Heart left ventricle (tissue), 16 donors: ENCODE data around the gene KLHDC1. TPM values are rescaled to one million over a fixed set of nuclear protein-coding genes. Genes with fewer than 3 reads are reported as not detected.

Experiments used
- ATAC-seq, 4 donors: fragments of 200-7000 bp; cut with Tn5 transposase; one replicate each; pipeline ENCODE4 v1.9.1; 2020 to 2022; ENCODE audit warnings: moderate library complexity in 4 of 4, mild to moderate bottlenecking in 3 of 4, moderate number of reproducible peaks in 1 of 4
- DNase-seq, 5 donors: peaks; one replicate each; pipeline ENCODE4 v3.0.0-alpha.2; 2020
- H3K27ac ChIP-seq, 12 donors: fragments of 200-600 bp; sonication (generic) in 4 of 12; one replicate each; pipeline versions ENCODE4 v1.5.0 to v1.8.0; 2016 to 2022; ENCODE audit warnings: mild to moderate bottlenecking in 2 of 12
- H3K27me3 ChIP-seq, 9 donors: fragments of 200-600 bp; sonication (generic) in 2 of 9; one replicate each; pipeline versions ENCODE4 v1.5.1 to v1.8.0; 2016 to 2022; ENCODE audit warnings: mild to moderate bottlenecking in 3 of 9
- H3K36me3 ChIP-seq, 9 donors: fragments of 200-600 bp; sonication (generic) in 2 of 9; one replicate each; pipeline versions ENCODE4 v1.5.0 to v1.8.0; 2018 to 2022; ENCODE audit warnings: mild to moderate bottlenecking in 2 of 9
- H3K4me1 ChIP-seq, 12 donors: fragments of 200-600 bp; sonication (generic) in 4 of 12; one replicate each; pipeline versions ENCODE4 v1.5.0 to v1.8.0; 2016 to 2022; ENCODE audit warnings: mild to moderate bottlenecking in 3 of 12
- H3K4me3 ChIP-seq, 12 donors: fragments of 200-600 bp; sonication (generic) in 4 of 12; one replicate each; pipeline versions ENCODE4 v1.5.0 to v1.8.0; 2017 to 2022; ENCODE audit warnings: mild to moderate bottlenecking in 9 of 12, moderate library complexity in 4 of 12
- H3K9me3 ChIP-seq, 12 donors: fragments of 200-600 bp; sonication (generic) in 4 of 12; one replicate each; pipeline versions ENCODE4 v1.5.0 to v1.8.0; 2016 to 2022; ENCODE audit warnings: mild to moderate bottlenecking in 1 of 12
- CTCF ChIP-seq, 12 donors: fragments of 200-600 bp; sonication (generic) in 4 of 12; IDR thresholded peaks; one replicate each; pipeline versions ENCODE4 v1.5.0 to v1.8.0; 2018 to 2022; ENCODE audit warnings: antibody characterized with exemption in 12 of 12, mild to moderate bottlenecking in 5 of 12
- POLR2A ChIP-seq, 2 donors: fragments of 450-650 bp; IDR thresholded peaks; one replicate each; pipeline ENCODE4 v1.6.1; 2017; ENCODE audit warnings: antibody characterized with exemption in 2 of 2, mild to moderate bottlenecking in 2 of 2, moderate library complexity in 2 of 2
- WGBS, 4 donors: extraction: QIAGEN DNeasy Blood & Tissue Kit in 2 of 4; methylation state at CpG; one replicate each; pipeline versions ENCODE4 v1.1.5 to v1.1.7; 2013 to 2018; 5-methylcytosine and 5-hydroxymethylcytosine counted together
- intact Hi-C, 10 donors: fragments of 100-400 bp; cut with DNase I; formaldehyde crosslinking; loops; one replicate each; pipeline versions ENCODE4 v1.11.1 to v1.14.2; 2022
- polyA plus RNA-seq, 2 donors: library from polyadenylated mRNA; stranded (reverse); fragments of 200-250 nt; gene quantifications; one replicate each; pipeline ENCODE4 v1.2.3, GENCODE V29; 2013
- total RNA-seq, 9 donors: library from RNA; depleted of rRNA in 2 of 9; stranded (reverse); fragments of >200 nt in 2 of 9; fragmentation: NEBNext Ultra II Directional in 3 of 9; extraction: Animal tissue kit (Norgen Biotek cat#: 25700) in 3 of 9; gene quantifications; one replicate each; pipeline versions ENCODE4 v1.1.0 to v1.2.4, GENCODE V29; 2016 to 2023
- donor health status: ischemic (EF 13 %, LVEDD 7.1; RV severe dilation, severe dysfunction).
- donor health status: healthy with polysubstance abuse.
- donor health status: DM: no; HTN: yes; CAD: no.
- donor health status: DM: no; HTN: no; CAD: no.
- donor health status: ischemic (EF 25% LVEDD 6.9; RV normal size, moderate dysfunction).
- donor health status: ischemic (EF 25% LVEDD 5.7; RV mildly dilated, moderate dysfunction).
- donor health status: healthy.
- donor health status: DM: yes; HTN: yes; CAD: no.
- donor health status: ischemic (EF 35%, LVEDD 5.7; RV mildly dilated, moderate dysfunction).
- donor health status: nonischemic (EF 11% LVEDD 7.7; RV severe dilation, severe dysfunction).
- donor health status: DM: yes; HTN: yes; CAD: no.
- donor health status: PGD.
- donor health status: ischemic (EF 29% LVEDD 5.4; RV normal size, mild dysfunction).
- donor health status: nonischemic (EF 23%, LVEDD 6.1; RV moderate dilation, normal function).

KLHDC1 gene
- total and polyA plus RNA-seq, 11 donors: 1.1 to 9.8 (median 6.4) TPM

- Histone ChIP-seq H3K4me1 (no peaks in the 10 kb centered on the region), H3K36me3 (no peaks in the 10 kb centered on the region), H3K4me3 (no peak overlapping the region), H3K27ac (no peak overlapping the region), H3K27me3 (no peaks in the 10 kb centered on the region), H3K9me3 (no peaks in the 10 kb centered on the region)
- TF ChIP-seq POLR2A (IDR thresholded peaks at IDR 0.05) (no peak), CTCF (IDR thresholded peaks at IDR 0.05) (no peak)
- DNase-seq: no peak
- 92 to 94% (median 93%) methylated on average over 2 of the region's 2 CpGs for WGBS, 4 donors
- intact Hi-C loops: no loop called here
- ATAC-seq: no peak
These were observed 33.1 kb upstream of the KLHDC1 start for GRCh38 chr14:49659526-49660455.

- ATAC-seq: no peak
- no peaks in the 10 kb centered on the region for H3K27me3 ChIP-seq
These were observed 22.4 kb upstream of the KLHDC1 start for GRCh38 chr14:49670475-49670874.

GRCh38 chr14:49673586-49673985, 19.3 kb upstream of the KLHDC1 start:
- H3K27me3 ChIP-seq: no peaks in the 10 kb centered on the region
- intact Hi-C loops: no loop called here
- no peak overlapping the region for H3K4me3 ChIP-seq
- ATAC-seq (no peak), DNase-seq (no peak)
- H3K36me3 ChIP-seq: no peaks in the 10 kb centered on the region
- WGBS, 4 donors: 96 to 97% (median 97%) methylated on average over 2 of the region's 2 CpGs
- no peak overlapping the region for H3K27ac ChIP-seq
- no peak for TF ChIP-seq CTCF (IDR thresholded peaks at IDR 0.05)
- TF ChIP-seq POLR2A (IDR thresholded peaks at IDR 0.05): no peak
- H3K4me1 ChIP-seq: no peaks in the 10 kb centered on the region
- no peaks in the 10 kb centered on the region for H3K9me3 ChIP-seq

More at GRCh38 chr14:49670475-49670874, 22.4 kb upstream of the KLHDC1 start:
- H3K9me3 ChIP-seq: no peaks in the 10 kb centered on the region
- no peak overlapping the region for H3K27ac ChIP-seq
- no peaks in the 10 kb centered on the region for H3K36me3 ChIP-seq
- intact Hi-C loops: no loop called here
- no peak for TF ChIP-seq POLR2A (IDR thresholded peaks at IDR 0.05)
- no peak overlapping the region for H3K4me3 ChIP-seq
- H3K4me1 ChIP-seq: no peaks in the 10 kb centered on the region
- DNase-seq: no peak

GRCh38 chr14:49677643-49678042, 15.3 kb upstream of the KLHDC1 start:
- H3K27ac ChIP-seq: no peak overlapping the region
- H3K36me3 ChIP-seq: no peaks in the 10 kb centered on the region
- WGBS, 4 donors: 95 to 100% (median 97%) methylated on average over 2 to 4 of the region's 4 CpGs
- H3K9me3 ChIP-seq: no peaks in the 10 kb centered on the region
- intact Hi-C loops: no loop called here
- H3K4me3 ChIP-seq: no peak overlapping the region
- H3K27me3 ChIP-seq: no peaks in the 10 kb centered on the region
- DNase-seq: no peak
- TF ChIP-seq POLR2A (IDR thresholded peaks at IDR 0.05) (no peak), CTCF (IDR thresholded peaks at IDR 0.05) (no peak)
- H3K4me1 ChIP-seq: no peaks in the 10 kb centered on the region
- no peak for ATAC-seq
